A549 (cell line): ENCODE results near the gene DAGLA. TPM values are rescaled to one million over a fixed set of nuclear protein-coding genes. Genes with fewer than 3 reads are reported as not detected.
A peak's percentile ranks its signal among the peaks of the same experiment; 100 is the strongest.

Source experiments
- ATAC-seq, 2 experiments: fragments of 200-7000 bp in 1 of 2; fragments of >200 bp in 1 of 2; cut with Nextera tagmentation in 1 of 2; cut with Tn5 transposase in 1 of 2; 3 replicates each; pipeline versions ENCODE4 v1.8.0 to v1.9.1; 2018 to 2020; ENCODE audit warnings: mild to moderate bottlenecking in 1 of 2, moderate library complexity in 1 of 2
- CTCF ChIA-PET: fragments of 300-600 bp; sonication (Branson Sonifier 250); formaldehyde crosslinking; extraction: SDS; loops from one replicate; lab custom pipeline; 2021; ENCODE audit warnings: antibody characterized with exemption, inconsistent platforms; lab: Yijun Ruan, JAX
- POLR2A ChIA-PET: fragments of 350-600 bp; formaldehyde crosslinking; extraction: SDS; loops from one replicate; lab custom pipeline; 2021; ENCODE audit warnings: antibody characterized with exemption, inconsistent platforms; lab: Yijun Ruan, JAX
- DNase-seq, 2 experiments: peaks; one replicate each; pipeline versions ENCODE4 v3.0.0 to v3.0.0-alpha.2; 2011 to 2016; ENCODE audit warnings: low read depth in 1 of 2, low spot score in 1 of 2
- FAIRE-seq: peaks from 2 replicates; lab custom pipeline; 2011; peaks lifted over from hg19 to GRCh38; lab: Jason Lieb, UNC
- H3K27ac ChIP-seq, 2 experiments: fragments of >200 bp; sonication (Bioruptor Twin); formaldehyde crosslinking; 3 replicates each; pipeline ENCODE4 v1.5.1; 2016 to 2017
- H3K4me1 ChIP-seq: fragments of >200 bp; sonication (Bioruptor Twin); formaldehyde crosslinking; 3 replicates; pipeline ENCODE4 v1.6.1; 2016
- H3K4me2 ChIP-seq: fragments of >200 bp; sonication (Bioruptor Twin); formaldehyde crosslinking; 3 replicates; pipeline ENCODE4 v1.6.1; 2016
- H3K4me3 ChIP-seq: fragments of >200 bp; sonication (Bioruptor Twin); formaldehyde crosslinking; 3 replicates; pipeline ENCODE4 v1.5.1; 2016
- H3K9me3 ChIP-seq: fragments of >200 bp; sonication (Bioruptor Twin); formaldehyde crosslinking; 3 replicates; pipeline ENCODE4 v1.6.1; 2016
- ATOH8 ChIP-seq: fragments of 250-450 bp; sonication (Bioruptor Pico); IDR thresholded peaks from 2 replicates; pipeline ENCODE4 v1.5.0; 2020; ENCODE audit warnings: low read depth, mild to moderate bottlenecking, moderate library complexity
- BCL3 ChIP-seq: fragments of >200 bp; sonication (Bioruptor Twin); formaldehyde crosslinking; IDR thresholded peaks from 3 replicates; pipeline ENCODE4 v1.6.1; 2016
- E2F6 ChIP-seq: IDR thresholded peaks from 2 replicates; pipeline ENCODE4 v1.6.1; 2012; ENCODE audit warnings: low read depth, borderline replicate concordance
- EP300 ChIP-seq, 2 experiments: fragments of >200 bp; sonication (Bioruptor Twin); formaldehyde crosslinking; IDR thresholded peaks; 2 replicates in 1 of 2; 3 replicates in 1 of 2; pipeline ENCODE4 v1.6.1; 2016 to 2017
- FOSL2 ChIP-seq, 2 experiments: fragments of 450-650 bp in 1 of 2; fragments of >200 bp in 1 of 2; sonication (Bioruptor Twin) in 1 of 2; formaldehyde crosslinking; IDR thresholded peaks; 2 replicates each; pipeline versions ENCODE4 v1.5.0 to v1.6.1; 2016 to 2020; ENCODE audit warnings: mild to moderate bottlenecking in 1 of 2, moderate library complexity in 1 of 2
- FOXS1 ChIP-seq: fragments of 250-450 bp; sonication (Bioruptor Pico); IDR thresholded peaks from 2 replicates; pipeline ENCODE4 v1.5.0; 2020; ENCODE audit warnings: mild to moderate bottlenecking, moderate library complexity
- HMGXB4 ChIP-seq: fragments of 250-450 bp; sonication (Bioruptor Pico); IDR thresholded peaks from 2 replicates; pipeline ENCODE4 v1.5.0; 2021; ENCODE audit warnings: mild to moderate bottlenecking, moderate library complexity, borderline replicate concordance
- HOXB5 ChIP-seq: fragments of 250-450 bp; sonication (Bioruptor Pico); IDR thresholded peaks from 2 replicates; pipeline ENCODE4 v1.5.0; 2020; ENCODE audit warnings: mild to moderate bottlenecking, moderate library complexity
- KDM1A ChIP-seq: fragments of 200-600 bp; sonication (generic); IDR thresholded peaks from 2 replicates; pipeline ENCODE4 v1.6.1; 2016; ENCODE audit warnings: low read depth, mild to moderate bottlenecking
- MAFK ChIP-seq: fragments of 450-650 bp; IDR thresholded peaks from 2 replicates; pipeline ENCODE4 v1.6.1; 2014; ENCODE audit not compliant: partially characterized antibody
- MAZ ChIP-seq: fragments of 150-350 bp; IDR thresholded peaks from 2 replicates; pipeline ENCODE4 v1.6.1; 2014; ENCODE audit warnings: antibody characterized with exemption, low read depth, low read length, borderline replicate concordance
- POLR2AphosphoS2 ChIP-seq: conservative IDR thresholded peaks from 2 replicates; pipeline ENCODE4 v1.6.1; 2012; ENCODE audit warnings: low read length, improper control_type of control experiment, inconsistent platforms
- RARB ChIP-seq: fragments of 250-450 bp; sonication (Bioruptor Pico); IDR thresholded peaks from 2 replicates; pipeline ENCODE4 v1.8.0; 2021; ENCODE audit warnings: mild to moderate bottlenecking, moderate library complexity
- RCOR1 ChIP-seq: fragments of 150-350 bp; IDR thresholded peaks from 2 replicates; pipeline ENCODE4 v1.6.1; 2014; ENCODE audit warnings: antibody characterized with exemption, low read length, low read depth
- RFX5 ChIP-seq: fragments of 450-650 bp; IDR thresholded peaks from 2 replicates; pipeline ENCODE4 v1.7.1; 2014; ENCODE audit warnings: antibody characterized with exemption, mild to moderate bottlenecking, moderate library complexity
- SMC3 ChIP-seq: fragments of >200 bp; sonication (Bioruptor Twin); formaldehyde crosslinking; IDR thresholded peaks from 3 replicates; pipeline ENCODE4 v1.6.1; 2018; ENCODE audit warnings: inconsistent platforms
- TFCP2L1 ChIP-seq: fragments of 250-450 bp; sonication (Bioruptor Pico); IDR thresholded peaks from 2 replicates; pipeline ENCODE4 v1.5.0; 2021; ENCODE audit warnings: mild to moderate bottlenecking
- ZNF302 ChIP-seq: fragments of 250-450 bp; sonication (Bioruptor Pico); IDR thresholded peaks from 2 replicates; pipeline ENCODE4 v1.9.0; 2021; ENCODE audit warnings: inconsistent platforms, mild to moderate bottlenecking, moderate library complexity
- WGBS: methylation state at CpG from one replicate; pipeline ENCODE4 v1.1.6; 2017; ENCODE audit errors: missing lambda C conversion rate; 5-methylcytosine and 5-hydroxymethylcytosine counted together
- polyA plus RNA-seq, 4 experiments: library from polyadenylated mRNA; depleted of rRNA in 3 of 4; stranded (reverse); fragments of >200 nt; fragmentation: RNase III in 1 of 4; extraction: RNeasy Plus Mini Kit Qiagen cat#74134 plus additional on column Dnase treatment in 1 of 4; gene quantifications; 2 replicates in 3 of 4; 3 replicates in 1 of 4; pipeline ENCODE4 v1.2.3, GENCODE V29; 2011 to 2017
- TF ChIP-seq, protein P1 (sequence below): fragments of >200 bp; sonication (Bioruptor Twin); formaldehyde crosslinking; IDR thresholded peaks from 3 replicates; pipeline ENCODE4 v1.5.1; 2016
- TF ChIP-seq, protein P2 (sequence below): fragments of >200 bp; sonication (Bioruptor Twin); formaldehyde crosslinking; IDR thresholded peaks from 2 replicates; pipeline ENCODE4 v1.6.1; 2016

The DAGLA gene
- polyA plus RNA-seq, 2 of the 4 experiments (the other 2 are of a cell fraction): 0.93 to 2.5 TPM

GRCh38 chr11:61697764-61698163 is 17.6 kb downstream of the DAGLA start:
- DNase-seq (no peak), FAIRE-seq (no peak), ATAC-seq (no peak)
- ChIA-PET CTCF (interaction anchor here (0.7 to 3.5 kb wide), 6 partner anchors 11 to 99 kb away, joined by 3 to 18 read pairs (median 4); no protein-coding TSS in a partner anchor), POLR2A (no interaction called here)
- H3K9me3 ChIP-seq: no peaks in the 10 kb centered on the region
- 89% methylated on average over 1 of the region's 1 CpG for WGBS
- H3K27ac ChIP-seq: peak overlapping the region; percentile 75 to 88
- peak overlapping the region; percentile 69 for H3K4me2 ChIP-seq
- no peak for TF ChIP-seq HMGXB4 (CRISPR knock-in tag)
- no peak for TF ChIP-seq EP300 (IDR thresholded peaks at IDR 0.05)
- no peak for TF ChIP-seq TFCP2L1 (CRISPR knock-in tag)
- TF ChIP-seq E2F6: no peak
- no peak for TF ChIP-seq BCL3
- TF ChIP-seq HOXB5 (CRISPR knock-in tag): no peak
- no peak for TF ChIP-seq RFX5
- no peak for TF ChIP-seq FOXS1 (CRISPR knock-in tag)
- TF ChIP-seq, protein P1, sequence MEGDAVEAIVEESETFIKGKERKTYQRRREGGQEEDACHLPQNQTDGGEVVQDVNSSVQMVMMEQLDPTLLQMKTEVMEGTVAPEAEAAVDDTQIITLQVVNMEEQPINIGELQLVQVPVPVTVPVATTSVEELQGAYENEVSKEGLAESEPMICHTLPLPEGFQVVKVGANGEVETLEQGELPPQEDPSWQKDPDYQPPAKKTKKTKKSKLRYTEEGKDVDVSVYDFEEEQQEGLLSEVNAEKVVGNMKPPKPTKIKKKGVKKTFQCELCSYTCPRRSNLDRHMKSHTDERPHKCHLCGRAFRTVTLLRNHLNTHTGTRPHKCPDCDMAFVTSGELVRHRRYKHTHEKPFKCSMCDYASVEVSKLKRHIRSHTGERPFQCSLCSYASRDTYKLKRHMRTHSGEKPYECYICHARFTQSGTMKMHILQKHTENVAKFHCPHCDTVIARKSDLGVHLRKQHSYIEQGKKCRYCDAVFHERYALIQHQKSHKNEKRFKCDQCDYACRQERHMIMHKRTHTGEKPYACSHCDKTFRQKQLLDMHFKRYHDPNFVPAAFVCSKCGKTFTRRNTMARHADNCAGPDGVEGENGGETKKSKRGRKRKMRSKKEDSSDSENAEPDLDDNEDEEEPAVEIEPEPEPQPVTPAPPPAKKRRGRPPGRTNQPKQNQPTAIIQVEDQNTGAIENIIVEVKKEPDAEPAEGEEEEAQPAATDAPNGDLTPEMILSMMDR: no peak
- TF ChIP-seq MAZ: no peak
- no peak for TF ChIP-seq RCOR1
- TF ChIP-seq RARB (CRISPR knock-in tag): no peak
- no peak for TF ChIP-seq KDM1A
- TF ChIP-seq ZNF302 (CRISPR knock-in tag): no peak
- no peak for TF ChIP-seq MAFK
- no peak for TF ChIP-seq ATOH8 (CRISPR knock-in tag)
- no peak for TF ChIP-seq SMC3
- TF ChIP-seq POLR2AphosphoS2: no peak
- TF ChIP-seq FOSL2 (IDR thresholded peaks at IDR 0.05): no peak
- TF ChIP-seq FOSL2 (CRISPR knock-in tag; IDR thresholded peaks at IDR 0.05): no peak
- TF ChIP-seq, protein P2, sequence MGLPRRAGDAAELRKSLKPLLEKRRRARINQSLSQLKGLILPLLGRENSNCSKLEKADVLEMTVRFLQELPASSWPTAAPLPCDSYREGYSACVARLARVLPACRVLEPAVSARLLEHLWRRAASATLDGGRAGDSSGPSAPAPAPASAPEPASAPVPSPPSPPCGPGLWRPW: no peak
- peaks cover 85% of the 10 kb centered on the region for H3K4me1 ChIP-seq
- no peak overlapping the region for H3K4me3 ChIP-seq
